PFSK-1 (cell line): ENCODE measurements around the gene THSD8.

ENCODE experiments used
- FOXP2 ChIP-seq: optimal IDR thresholded peaks from 2 replicates; pipeline ENCODE3; 2011; ENCODE audit warnings: borderline replicate concordance, control low read depth, inconsistent platforms; ENCODE audit not compliant: insufficient read depth; ENCODE audit errors: extremely low read length, extremely low read depth
- POLR2AphosphoS5 ChIP-seq: IDR thresholded peaks from 2 replicates; pipeline ENCODE4 v1.6.1; 2012; ENCODE audit warnings: low read depth, mild to moderate bottlenecking, control low read depth, low read length, moderate library complexity
- REST ChIP-seq, 2 experiments: IDR thresholded peaks; 2 replicates each; pipeline versions ENCODE4 v1.6.1 to v1.8.0; 2011 to 2012; ENCODE audit warnings: low read depth in 2 of 2, low read length in 2 of 2, control low read depth in 1 of 2, inconsistent platforms in 1 of 2, mild to moderate bottlenecking in 1 of 2, moderate library complexity in 1 of 2; ENCODE audit not compliant: insufficient read depth in 1 of 2
- SIN3A ChIP-seq: IDR thresholded peaks from 2 replicates; pipeline ENCODE4 v1.6.1; 2012; ENCODE audit warnings: mild to moderate bottlenecking, low read length, moderate library complexity, borderline replicate concordance; ENCODE audit not compliant: insufficient read depth
- TAF1 ChIP-seq: IDR thresholded peaks from 2 replicates; pipeline ENCODE4 v1.6.1; 2012; ENCODE audit warnings: low read length, control low read depth, borderline replicate concordance; ENCODE audit not compliant: insufficient read depth

THSD8 gene

GRCh38 chr19:12833738-12834565, 32.1 kb downstream of the THSD8 start:
- TF ChIP-seq POLR2AphosphoS5 (peak; percentile 27; the same call in 1 of the 2 replicates), TAF1 (no peak), FOXP2 (peak; percentile 13), REST (IDR thresholded peaks at IDR 0.05; ENCODE audit: insufficient read depth in 1 of 2, low read depth in 2 of 2, low read length in 2 of 2) (no peak), SIN3A (0 out of 2 replicates have a peak, but pooled peaks have one; percentile 11)

- no peak for TF ChIP-seq REST (IDR thresholded peaks at IDR 0.05; ENCODE audit: insufficient read depth in 1 of 2, low read depth in 2 of 2, low read length in 2 of 2)
- no peak for TF ChIP-seq TAF1
- TF ChIP-seq POLR2AphosphoS5: no peak
- no peak for TF ChIP-seq SIN3A
- TF ChIP-seq FOXP2: peak; percentile 4
These were observed 32.7 kb downstream of the THSD8 start, which contains the start of gene RTBDN for GRCh38 chr19:12834566-12834943. Gene RTBDN, minus strand, starts transcription at chr19:12834579. Its CDS starts 4,600 bp downstream, at chr19:12829979.

- no peak for TF ChIP-seq SIN3A
- TF ChIP-seq REST (IDR thresholded peaks at IDR 0.05; ENCODE audit: insufficient read depth in 1 of 2, low read depth in 2 of 2, low read length in 2 of 2): no peak
- TF ChIP-seq POLR2AphosphoS5: peak; percentile 41; the same call in 1 of the 2 replicates
- TF ChIP-seq TAF1: no peak
- peak; percentile 48 for TF ChIP-seq FOXP2
These were observed 33.3 kb downstream of the THSD8 start for GRCh38 chr19:12834976-12835757.

- TF ChIP-seq FOXP2: no peak
- no peak for TF ChIP-seq TAF1
- TF ChIP-seq REST (IDR thresholded peaks at IDR 0.05; ENCODE audit: insufficient read depth in 1 of 2, low read depth in 2 of 2, low read length in 2 of 2): no peak
- TF ChIP-seq POLR2AphosphoS5: no peak
- TF ChIP-seq SIN3A: no peak
These were observed 34.6 kb downstream of the THSD8 start for GRCh38 chr19:12836529-12836863.
